IMR-90 (cell line): Measurements from ENCODE around the gene SLC3A2. TPM values are rescaled to one million over a fixed set of nuclear protein-coding genes. Genes with fewer than 3 reads are reported as not detected.

Experiments
- ATAC-seq: fragments of 200-7000 bp; cut with Tn5 transposase; 2 replicates; pipeline ENCODE4 v1.9.1; 2020; ENCODE audit warnings: low read depth, mild to moderate bottlenecking, moderate library complexity
- BruUV-seq: library from RNA; stranded (reverse); fragments of 400-500 nt; replicated peaks from 2 replicates; lab custom pipeline; 2021; lab: Mats Ljungman, UMichigan
- CTCF ChIA-PET: fragments of 300-600 bp; formaldehyde crosslinking; extraction: SDS; loops from one replicate; lab custom pipeline; 2021; ENCODE audit warnings: antibody characterized with exemption; lab: Yijun Ruan, JAX
- POLR2A ChIA-PET: fragments of 300-600 bp; sonication (Branson Sonifier 250); formaldehyde crosslinking; loops from one replicate; lab custom pipeline; 2022; ENCODE audit warnings: antibody characterized with exemption; ENCODE audit not compliant: unreplicated experiment; lab: Charles Lee
- DNase-seq: peaks from one replicate; pipeline ENCODE4 v3.0.0; 2013
- H2AFZ ChIP-seq: replicated peaks from 2 replicates; pipeline ENCODE3; 2013; ENCODE audit warnings: low read length, mild to moderate bottlenecking; ENCODE audit not compliant: poor library complexity
- H2AK5ac ChIP-seq: 2 replicates; pipeline ENCODE4 v1.6.1; 2013; ENCODE audit warnings: low read depth, low read length, inconsistent platforms
- H2AK9ac ChIP-seq: replicated peaks from 2 replicates; pipeline ENCODE3; 2013; ENCODE audit warnings: mild to moderate bottlenecking, low read depth, low read length, moderate library complexity; ENCODE audit not compliant: poor library complexity
- H2BK120ac ChIP-seq: 2 replicates; pipeline ENCODE4 v1.6.1; 2013; ENCODE audit warnings: low read depth, low read length, inconsistent platforms
- H2BK15ac ChIP-seq: 3 replicates; pipeline ENCODE4 v1.6.1; 2013; ENCODE audit warnings: low read depth, low read length, inconsistent platforms
- H2BK20ac ChIP-seq: 2 replicates; pipeline ENCODE4 v1.6.1; 2013; ENCODE audit warnings: low read depth, mild to moderate bottlenecking, inconsistent platforms, low read length, moderate library complexity
- H2BK5ac ChIP-seq: 2 replicates; pipeline ENCODE4 v1.6.1; 2013; ENCODE audit warnings: mild to moderate bottlenecking, low read depth, low read length, inconsistent platforms; ENCODE audit not compliant: poor library complexity, severe bottlenecking
- H3K14ac ChIP-seq: replicated peaks from 2 replicates; pipeline ENCODE4 v1.6.1; 2013; ENCODE audit warnings: low read depth, low read length, inconsistent platforms
- H3K18ac ChIP-seq: 2 replicates; pipeline ENCODE4 v1.6.1; 2013; ENCODE audit warnings: low read depth, low read length, control low read depth
- H3K23ac ChIP-seq: 2 replicates; pipeline ENCODE4 v1.6.1; 2013; ENCODE audit warnings: low read depth, low read length, inconsistent platforms
- H3K27ac ChIP-seq: 2 replicates; pipeline ENCODE4 v1.5.1; 2013; ENCODE audit warnings: mild to moderate bottlenecking, control low read depth, low read length; ENCODE audit not compliant: insufficient read depth
- H3K27me3 ChIP-seq: 2 replicates; pipeline ENCODE4 v1.6.1; 2013; ENCODE audit warnings: low read length; ENCODE audit not compliant: control insufficient read depth, insufficient read depth
- H3K36me3 ChIP-seq: 2 replicates; pipeline ENCODE4 v1.6.1; 2013; ENCODE audit warnings: low read length, mixed read lengths; ENCODE audit not compliant: control insufficient read depth, insufficient read depth
- H3K4ac ChIP-seq: 2 replicates; pipeline ENCODE4 v1.6.1; 2013; ENCODE audit warnings: low read depth, low read length, inconsistent platforms
- H3K4me1 ChIP-seq: 2 replicates; pipeline ENCODE4 v1.6.1; 2013; ENCODE audit warnings: low read length, mixed read lengths; ENCODE audit not compliant: control insufficient read depth, insufficient read depth
- H3K4me2 ChIP-seq: 2 replicates; pipeline ENCODE4 v1.6.1; 2013; ENCODE audit warnings: low read depth, mild to moderate bottlenecking, control low read depth, low read length, moderate library complexity
- H3K4me3 ChIP-seq: 2 replicates; pipeline ENCODE4 v1.5.1; 2013; ENCODE audit warnings: low read depth, mild to moderate bottlenecking, control low read depth, low read length, moderate library complexity; ENCODE audit not compliant: insufficient read depth
- H3K56ac ChIP-seq: 2 replicates; pipeline ENCODE4 v1.6.1; 2013; ENCODE audit warnings: low read length, inconsistent platforms; ENCODE audit not compliant: insufficient read depth; ENCODE audit errors: extremely low read depth
- H3K79me1 ChIP-seq, 2 experiments: 2 replicates each; pipeline ENCODE4 v1.6.1; 2013; ENCODE audit warnings: low read length in 2 of 2, inconsistent platforms in 1 of 2, low read depth in 1 of 2
- H3K9ac ChIP-seq: 2 replicates; pipeline ENCODE4 v1.6.1; 2013; ENCODE audit warnings: low read depth, low read length, control low read depth
- H3K9me1 ChIP-seq: 2 replicates; pipeline ENCODE4 v1.6.1; 2013; ENCODE audit warnings: low read length, inconsistent platforms; ENCODE audit not compliant: insufficient read depth
- H3K9me3 ChIP-seq: 2 replicates; pipeline ENCODE4 v1.6.1; 2013; ENCODE audit warnings: low read length; ENCODE audit not compliant: control insufficient read depth, insufficient read depth
- H4K20me1 ChIP-seq: 2 replicates; pipeline ENCODE4 v1.6.1; 2013; ENCODE audit warnings: low read length, inconsistent platforms; ENCODE audit not compliant: insufficient read depth
- H4K5ac ChIP-seq: 2 replicates; pipeline ENCODE4 v1.6.1; 2013; ENCODE audit warnings: mild to moderate bottlenecking, low read depth, low read length, control low read depth
- H4K8ac ChIP-seq, 2 experiments: 2 replicates each; pipeline ENCODE4 v1.6.1; 2013; ENCODE audit warnings: low read depth in 2 of 2, low read length in 2 of 2, control low read depth in 1 of 2, inconsistent platforms in 1 of 2
- H4K91ac ChIP-seq: 2 replicates; pipeline ENCODE4 v1.6.1; 2013; ENCODE audit warnings: low read depth, low read length, inconsistent platforms; ENCODE audit not compliant: insufficient read depth
- BHLHE40 ChIP-seq: fragments of 150-350 bp; IDR thresholded peaks from 2 replicates; pipeline ENCODE4 v1.6.1; 2016; ENCODE audit warnings: mild to moderate bottlenecking, low read depth, low read length
- MAFK ChIP-seq: IDR thresholded peaks from 2 replicates; pipeline ENCODE4 v1.6.1; 2012; ENCODE audit warnings: low read depth, low read length, improper control_type of control experiment
- MXI1 ChIP-seq: IDR thresholded peaks from 2 replicates; pipeline ENCODE4 v1.6.1; 2012; ENCODE audit warnings: low read depth, mild to moderate bottlenecking, low read length, moderate library complexity, borderline replicate concordance
- NFE2L2 ChIP-seq: fragments of 150-350 bp; IDR thresholded peaks from 2 replicates; pipeline ENCODE4 v1.6.1; 2016; ENCODE audit warnings: low read depth, mild to moderate bottlenecking, low read length
- POLR2A ChIP-seq: IDR thresholded peaks from 2 replicates; pipeline ENCODE4 v1.6.1; 2012; ENCODE audit warnings: mild to moderate bottlenecking, low read depth, low read length
- RFX5 ChIP-seq: IDR thresholded peaks from 2 replicates; pipeline ENCODE4 v1.8.0; 2012; ENCODE audit warnings: low read depth, mild to moderate bottlenecking, low read length, moderate library complexity
- SMC3 ChIP-seq: fragments of 150-350 bp; IDR thresholded peaks from 2 replicates; pipeline ENCODE4 v1.6.1; 2016; ENCODE audit warnings: low read depth, mild to moderate bottlenecking, antibody characterized with exemption, low read length, moderate library complexity
- WGBS, 2 experiments: methylation state at CpG; one replicate each; pipeline versions ENCODE4 v1.1.5 to v1.1.7; 2013; ENCODE audit warnings: missing lambda C conversion rate in 2 of 2; ENCODE audit not compliant: insufficient read length in 1 of 2; ENCODE audit errors: extremely low coverage in 2 of 2; 5-methylcytosine and 5-hydroxymethylcytosine counted together
- dilution Hi-C: fragments of 300-500 bp; cut with HindIII; formaldehyde crosslinking; loops from one replicate; pipeline ENCODE4 v1.14.3; 2018; ENCODE audit warnings: low sequenced_read_pairs; ENCODE audit not compliant: unreplicated experiment
- in situ Hi-C: fragments of 300-500 bp; cut with MboI; formaldehyde crosslinking; loops from 3 replicates; pipeline ENCODE4 v1.14.3; 2019; ENCODE audit warnings: low sequenced_read_pairs, inconsistent platforms, mixed read lengths
- intact Hi-C: fragments of 100-400 bp; cut with micrococcal nuclease; formaldehyde crosslinking; loops from 2 replicates; pipeline ENCODE4 v1.10.0; 2022
- polyA plus RNA-seq, 3 experiments: library from polyadenylated mRNA; depleted of rRNA; stranded (reverse); fragments of >200 nt; gene quantifications; 2 replicates each; pipeline ENCODE4 v1.2.3, GENCODE V29; 2012; ENCODE audit warnings: low replicate concordance in 1 of 3
- total RNA-seq: library from RNA; depleted of rRNA; stranded (reverse); fragments of >200 nt; gene quantifications from 2 replicates; pipeline ENCODE4 v1.2.3, GENCODE V29; 2012
- TF ChIP-seq, protein P1 (sequence below): conservative IDR thresholded peaks from 2 replicates; pipeline ENCODE4 v1.5.1; 2012; ENCODE audit warnings: mild to moderate bottlenecking, low read depth, low read length, improper control_type of control experiment
- TF ChIP-seq, protein P2 (sequence below): fragments of 150-350 bp; IDR thresholded peaks from 2 replicates; pipeline ENCODE4 v1.6.1; 2016; ENCODE audit warnings: low read depth, mild to moderate bottlenecking, low read length, moderate library complexity, borderline replicate concordance

The SLC3A2 gene
- total and polyA plus RNA-seq, 2 of the 4 experiments (the other 2 are of a cell fraction): 140 to 239 TPM

DNA sequence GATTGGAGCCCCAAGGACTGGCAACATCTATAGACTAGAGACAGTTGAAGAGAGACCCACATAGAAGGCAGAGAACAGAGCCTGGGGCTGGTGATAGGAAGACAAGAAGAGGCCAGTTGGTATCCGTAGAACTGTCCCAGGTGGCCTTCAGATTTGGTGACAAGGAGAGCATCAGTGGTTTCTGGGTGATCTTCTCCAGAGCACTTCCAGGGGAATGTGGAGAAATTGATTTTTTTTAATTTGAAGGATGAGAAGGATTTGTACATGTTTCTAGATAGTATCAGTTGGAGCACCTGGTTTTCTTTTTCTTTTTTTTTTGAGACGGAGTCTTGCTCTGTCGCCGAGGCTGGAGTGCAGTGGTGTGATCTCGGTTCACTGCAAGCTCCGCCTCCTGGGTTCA, 14.8 kb downstream of the SLC3A2 start:
- no peak overlapping the region for H3K23ac ChIP-seq
- H2BK120ac ChIP-seq: no peak overlapping the region
- no peak overlapping the region for H2BK15ac ChIP-seq
- CTCF ChIA-PET: no interaction called here
- BruUV-seq: no TSS peak
- no peak overlapping the region for H4K5ac ChIP-seq
- H2BK5ac ChIP-seq: no peak overlapping the region
- in situ Hi-C loops (loop anchor here (25.0 kb wide), 1 partner anchor 767 kb away; the partner anchor contains the start of gene ATL3), intact Hi-C loops (no loop called here), dilution Hi-C loops (no loop called here)
- no peaks in the 10 kb centered on the region; the same call in 1 of the 2 replicates for H4K20me1 ChIP-seq
- H4K91ac ChIP-seq: no peak overlapping the region
- peaks cover 10% of the 10 kb centered on the region; the same call in 1 of the 2 replicates for H3K27me3 ChIP-seq
- DNase-seq (no peak), ATAC-seq (no peak)
- peaks cover 2% of the 10 kb centered on the region; the same call in 1 of the 2 replicates for H3K9me1 ChIP-seq
- no peak overlapping the region for H2AFZ ChIP-seq
- 55% methylated on average over 1 of the region's 6 CpGs; no CpG with 5 or more reads in 1 of the 2 experiments for whole genome bisulfite sequencing, 2 experiments
- H3K36me3 ChIP-seq: no peaks in the 10 kb centered on the region
- no peak overlapping the region for H4K8ac ChIP-seq
- no peak overlapping the region for H2AK9ac ChIP-seq
- no peak overlapping the region for H3K4ac ChIP-seq
- no peak overlapping the region for H3K56ac ChIP-seq
- no peaks in the 10 kb centered on the region for H3K9me3 ChIP-seq
- no peak overlapping the region for H3K4me2 ChIP-seq
- TF ChIP-seq NFE2L2: no peak
- TF ChIP-seq RFX5: no peak
- TF ChIP-seq, protein P1, sequence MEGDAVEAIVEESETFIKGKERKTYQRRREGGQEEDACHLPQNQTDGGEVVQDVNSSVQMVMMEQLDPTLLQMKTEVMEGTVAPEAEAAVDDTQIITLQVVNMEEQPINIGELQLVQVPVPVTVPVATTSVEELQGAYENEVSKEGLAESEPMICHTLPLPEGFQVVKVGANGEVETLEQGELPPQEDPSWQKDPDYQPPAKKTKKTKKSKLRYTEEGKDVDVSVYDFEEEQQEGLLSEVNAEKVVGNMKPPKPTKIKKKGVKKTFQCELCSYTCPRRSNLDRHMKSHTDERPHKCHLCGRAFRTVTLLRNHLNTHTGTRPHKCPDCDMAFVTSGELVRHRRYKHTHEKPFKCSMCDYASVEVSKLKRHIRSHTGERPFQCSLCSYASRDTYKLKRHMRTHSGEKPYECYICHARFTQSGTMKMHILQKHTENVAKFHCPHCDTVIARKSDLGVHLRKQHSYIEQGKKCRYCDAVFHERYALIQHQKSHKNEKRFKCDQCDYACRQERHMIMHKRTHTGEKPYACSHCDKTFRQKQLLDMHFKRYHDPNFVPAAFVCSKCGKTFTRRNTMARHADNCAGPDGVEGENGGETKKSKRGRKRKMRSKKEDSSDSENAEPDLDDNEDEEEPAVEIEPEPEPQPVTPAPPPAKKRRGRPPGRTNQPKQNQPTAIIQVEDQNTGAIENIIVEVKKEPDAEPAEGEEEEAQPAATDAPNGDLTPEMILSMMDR: no peak
- TF ChIP-seq MAFK: no peak
- TF ChIP-seq SMC3: no peak
- TF ChIP-seq BHLHE40: no peak
- TF ChIP-seq MXI1: no peak
- TF ChIP-seq, protein P2, sequence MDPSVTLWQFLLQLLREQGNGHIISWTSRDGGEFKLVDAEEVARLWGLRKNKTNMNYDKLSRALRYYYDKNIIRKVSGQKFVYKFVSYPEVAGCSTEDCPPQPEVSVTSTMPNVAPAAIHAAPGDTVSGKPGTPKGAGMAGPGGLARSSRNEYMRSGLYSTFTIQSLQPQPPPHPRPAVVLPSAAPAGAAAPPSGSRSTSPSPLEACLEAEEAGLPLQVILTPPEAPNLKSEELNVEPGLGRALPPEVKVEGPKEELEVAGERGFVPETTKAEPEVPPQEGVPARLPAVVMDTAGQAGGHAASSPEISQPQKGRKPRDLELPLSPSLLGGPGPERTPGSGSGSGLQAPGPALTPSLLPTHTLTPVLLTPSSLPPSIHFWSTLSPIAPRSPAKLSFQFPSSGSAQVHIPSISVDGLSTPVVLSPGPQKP: no peak
- no peak for TF ChIP-seq POLR2A
- POLR2A ChIA-PET: interaction anchor here (0.6 kb wide), 3 partner anchors 28 to 1318 kb away, joined by 3 to 9 read pairs (median 4); no protein-coding TSS in a partner anchor
- H3K4me1 ChIP-seq: no peaks in the 10 kb centered on the region
- H3K9ac ChIP-seq: no peak overlapping the region
- H3K18ac ChIP-seq: no peak overlapping the region
- H3K79me1 ChIP-seq: no peaks in the 10 kb centered on the region
- H2AK5ac ChIP-seq: no peak overlapping the region
- no peak overlapping the region for H2BK20ac ChIP-seq
- no peak overlapping the region for H3K27ac ChIP-seq
- H3K14ac ChIP-seq: no peak overlapping the region
- no peak overlapping the region for H3K4me3 ChIP-seq
